Cardiac muscle cell (in vitro differentiated cells and primary cell): ENCODE results near the gene ARID1A. TPM values are rescaled to one million over a fixed set of nuclear protein-coding genes. Genes with fewer than 3 reads are reported as not detected.
"Not testable (repeated sequence)": the region's sequence is repeated elsewhere in the genome, so short reads cannot be mapped to it uniquely, and the experiment has no call there.

ENCODE experiments used
- DNase-seq, 2 donors: peaks; one replicate each; pipeline versions ENCODE4 v3.0.0 to v3.0.0-alpha.2; 2010 to 2017; ENCODE audit warnings: low read depth in 1 of 2, low spot score in 1 of 2
- H3K27ac ChIP-seq: fragments of 200-600 bp; sonication (generic); 2 replicates; pipeline ENCODE4 v1.5.1; 2016
- H3K27me3 ChIP-seq: fragments of 200-600 bp; sonication (generic); 2 replicates; pipeline ENCODE4 v1.6.0; 2016; ENCODE audit warnings: control low read depth
- H3K36me3 ChIP-seq: fragments of 200-600 bp; sonication (generic); 2 replicates; pipeline ENCODE4 v1.5.1; 2016; ENCODE audit warnings: control low read depth
- H3K4me1 ChIP-seq: fragments of 200-600 bp; sonication (generic); 2 replicates; pipeline ENCODE4 v1.8.1; 2017; ENCODE audit warnings: low read depth, mild to moderate bottlenecking, mixed run types
- H3K4me3 ChIP-seq: fragments of 200-600 bp; sonication (generic); 2 replicates; pipeline ENCODE4 v1.5.1; 2016; ENCODE audit warnings: mild to moderate bottlenecking
- H3K9me3 ChIP-seq: fragments of 200-600 bp; sonication (generic); 2 replicates; pipeline ENCODE4 v1.5.1; 2017; ENCODE audit warnings: low read depth, mild to moderate bottlenecking, control low read depth
- CTCF ChIP-seq: IDR thresholded peaks from 2 replicates; pipeline ENCODE4 v1.5.1; 2012; ENCODE audit warnings: low read depth, mild to moderate bottlenecking, low read length
- polyA plus RNA-seq: library from polyadenylated mRNA; unstranded; fragments of >200 nt; fragmentation: Nextera tagmentation; extraction: Ambion mirVana; gene quantifications from 2 replicates; pipeline ENCODE4 v1.2.1, GENCODE V29; 2016
- total RNA-seq: library from RNA; depleted of rRNA; stranded (reverse); fragments of >200 nt; gene quantifications from 2 replicates; pipeline ENCODE4 v1.2.3, GENCODE V29; 2016

The ARID1A gene
- 52.9 and 93.3 TPM in 2 replicates for total RNA-seq
- 28.5 and 43.1 TPM in 2 replicates for polyA plus RNA-seq

- no peaks in the 10 kb centered on the region for H3K9me3 ChIP-seq
- peak; percentile 97 to 99 for DNase-seq
- H3K4me1 ChIP-seq = peaks cover 51% of the 10 kb centered on the region
- no peak for TF ChIP-seq CTCF
- peak within 1 kb of the TSS; percentile 95 for H3K4me3 ChIP-seq
- H3K27ac ChIP-seq = peak within 1 kb of the TSS; percentile 98
- no peaks in the 10 kb centered on the region for H3K27me3 ChIP-seq
- no peaks in the 10 kb centered on the region for H3K36me3 ChIP-seq
Measured at GRCh38 chr1:26695356-26696118, at the start of gene ARID1A. TSS of gene ARID1A (plus strand) at chr1:26696015. CDS start at chr1:26696404, 389 bp downstream.

- Histone ChIP-seq H3K9me3 (no peaks in the 10 kb centered on the region), H3K36me3 (no peaks in the 10 kb centered on the region), H3K4me3 (no peak overlapping the region), H3K27me3 (no peaks in the 10 kb centered on the region), H3K27ac (no peak overlapping the region), H3K4me1 (no peaks in the 10 kb centered on the region)
- DNase-seq = no peak
- no peak for TF ChIP-seq CTCF
Measured at GRCh38 chr1:26664802-26665201, 31.0 kb upstream of the ARID1A start.

GRCh38 chr1:26666855-26667254, 29.0 kb upstream of the ARID1A start:
- Histone ChIP-seq H3K27ac (no peak overlapping the region), H3K4me1 (no peaks in the 10 kb centered on the region), H3K9me3 (no peaks in the 10 kb centered on the region), H3K4me3 (no peak overlapping the region), H3K36me3 (no peaks in the 10 kb centered on the region), H3K27me3 (no peaks in the 10 kb centered on the region)
- no peak for TF ChIP-seq CTCF
- peak in 1 of 2 donors; percentile 15 for DNase-seq

- H3K27ac ChIP-seq, H3K36me3 ChIP-seq, H3K4me3 ChIP-seq, DNase-seq, H3K9me3 ChIP-seq, H3K4me1 ChIP-seq, H3K27me3 ChIP-seq: not testable (repeated sequence)
Measured at GRCh38 chr1:26668106-26668786, 27.6 kb upstream of the ARID1A start.

- peak overlapping the region; percentile 15 for H3K27ac ChIP-seq
- H3K36me3 ChIP-seq = no peaks in the 10 kb centered on the region
- no peak overlapping the region for H3K4me3 ChIP-seq
- H3K4me1 ChIP-seq = peaks cover 14% of the 10 kb centered on the region
- H3K27me3 ChIP-seq = no peaks in the 10 kb centered on the region
- peak; percentile 77 to 93 for DNase-seq
- no peaks in the 10 kb centered on the region for H3K9me3 ChIP-seq
- TF ChIP-seq CTCF = peak; percentile 56
Measured at GRCh38 chr1:26677306-26678115, 18.3 kb upstream of the ARID1A start.
